NCI-H187 (cell line): Measurements from ENCODE around the gene CASTOR1.

ENCODE experiments used
- DNase-seq, 2 experiments: peaks; one replicate each; lab custom pipeline; 2025; lab: John Stamatoyannopoulos, UW

Gene CASTOR1

DNA sequence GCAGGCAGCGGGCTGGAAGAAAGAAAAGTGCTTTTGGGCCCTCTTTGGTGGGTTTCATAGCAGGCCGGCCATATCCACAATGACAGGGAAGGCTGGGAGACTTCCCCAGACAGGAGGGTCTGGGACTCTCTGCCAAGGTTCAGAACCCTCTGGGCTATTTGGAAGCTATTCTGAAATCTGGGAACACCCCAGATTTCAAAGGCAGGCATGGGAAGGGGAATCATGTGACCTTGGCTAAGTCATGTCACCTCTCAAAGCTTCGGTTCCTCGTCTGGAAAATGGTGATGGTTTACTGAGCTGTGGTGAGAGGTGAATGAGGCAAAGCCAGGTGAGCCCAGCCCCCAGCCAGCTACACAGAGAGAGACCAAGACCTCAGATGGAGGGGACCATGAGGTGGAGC, 4.6 kb downstream of the CASTOR1 start:
- no peak for DNase-seq

DNA sequence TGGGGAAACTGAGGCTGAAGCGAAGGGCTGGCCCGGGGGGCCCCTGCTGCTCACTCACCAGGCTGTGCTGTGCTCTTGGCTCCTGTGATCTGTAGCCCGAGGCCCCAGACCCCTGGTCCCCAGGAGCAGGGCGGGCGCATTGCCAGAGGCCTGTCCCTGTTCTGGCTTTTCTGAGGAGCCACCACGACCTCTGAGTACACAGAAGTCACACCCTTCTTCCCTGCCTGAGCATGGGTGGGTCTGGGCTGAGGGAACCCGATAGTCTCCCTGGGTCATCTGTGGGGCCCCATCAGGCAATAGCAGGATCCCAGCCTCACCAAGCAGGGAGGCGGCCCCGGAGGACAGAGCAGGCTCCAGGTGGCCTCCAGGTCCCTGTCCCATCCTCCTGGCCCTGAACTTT, 5.1 kb downstream of the CASTOR1 start:
- no peak for DNase-seq

- DNase-seq, result no peak
These were observed 6.0 kb downstream of the CASTOR1 start for GRCh38 chr22:30283342-30283741.

DNA sequence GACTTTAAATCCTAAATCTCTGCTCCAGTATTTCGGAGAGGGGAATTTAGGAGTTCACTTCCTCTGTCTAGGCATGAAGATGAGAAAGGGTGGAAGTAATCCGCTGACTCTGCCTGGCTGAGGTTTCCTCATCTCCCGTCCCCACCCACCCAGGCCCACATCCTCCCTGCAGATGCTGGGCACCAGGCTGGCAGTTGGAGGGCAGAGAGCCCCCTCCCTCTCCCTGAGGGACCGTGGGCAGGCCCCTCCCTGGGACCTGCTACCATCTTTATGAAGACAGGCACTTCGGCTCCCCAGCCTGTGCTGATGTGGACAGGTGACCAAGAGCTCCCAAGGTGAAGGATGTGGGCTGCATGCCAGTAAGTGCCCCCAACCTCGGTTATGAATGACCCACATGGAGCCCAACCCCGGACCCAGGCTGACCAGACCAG, 6.7 kb downstream of the CASTOR1 start:
- no peak for DNase-seq

GRCh38 chr22:30280505-30280904, 8.8 kb downstream of the CASTOR1 start:
- no peak for DNase-seq

DNA sequence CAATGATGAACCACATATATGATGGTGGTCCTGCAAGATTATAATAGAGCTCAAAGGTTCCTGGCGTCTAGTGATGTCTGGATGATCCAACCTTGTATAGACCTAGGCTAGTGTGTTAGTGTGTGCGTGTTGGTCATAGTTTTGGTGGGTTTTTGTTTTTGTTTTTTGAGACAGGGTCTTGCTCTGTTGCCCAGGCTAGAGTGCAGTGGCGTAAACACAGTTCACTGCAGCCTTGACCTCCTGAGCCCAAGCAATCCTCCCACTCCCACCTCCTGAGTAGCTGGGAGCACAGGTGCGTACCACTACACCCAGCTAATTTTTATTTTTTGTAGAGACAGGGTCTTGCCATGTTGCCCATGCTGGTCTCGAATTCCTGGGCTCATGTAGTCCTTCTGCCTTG, 9.4 kb downstream of the CASTOR1 start:
- DNase-seq, result no peak

DNA sequence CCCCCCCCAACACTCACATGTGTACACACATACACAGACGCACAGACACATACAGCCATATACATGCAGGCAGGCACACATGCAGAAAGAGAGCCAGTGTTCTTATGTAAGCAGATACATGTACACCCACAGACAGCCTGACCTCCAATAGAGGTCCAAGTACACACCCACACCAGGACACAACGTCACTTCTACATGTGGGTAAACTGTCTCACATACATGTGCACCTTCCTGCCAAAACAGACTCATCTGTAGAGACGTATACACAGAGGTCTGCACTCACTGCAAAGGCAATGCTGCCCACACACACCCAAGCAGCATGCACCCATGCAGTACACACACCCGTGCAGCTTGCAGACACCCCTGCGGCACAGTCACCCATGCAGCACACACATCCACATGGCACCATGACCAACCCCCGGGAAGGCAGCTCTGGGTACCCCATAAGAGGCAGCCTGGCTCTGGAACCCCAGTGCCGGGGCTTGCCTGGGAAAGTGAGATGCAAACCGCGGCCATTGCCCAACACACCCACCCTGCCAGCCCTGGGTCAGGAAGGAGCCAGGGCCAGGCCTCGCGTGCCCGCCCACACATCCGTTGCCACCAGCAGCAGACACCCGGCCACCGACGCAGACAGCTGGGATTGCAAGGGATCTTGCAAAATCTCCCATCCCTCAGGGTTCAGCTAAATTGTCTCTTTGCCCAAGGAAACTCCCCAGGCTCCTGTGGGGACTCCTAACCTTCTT, 10.1 kb downstream of the CASTOR1 start:
- DNase-seq, result no peak

GRCh38 chr22:30277547-30278344, 11.6 kb downstream of the CASTOR1 start:
- no peak for DNase-seq

GRCh38 chr22:30276039-30276438, 13.3 kb downstream of the CASTOR1 start:
- DNase-seq, result no peak

- DNase-seq, result no peak
These were observed 13.7 kb downstream of the CASTOR1 start for GRCh38 chr22:30275625-30276024.

DNA sequence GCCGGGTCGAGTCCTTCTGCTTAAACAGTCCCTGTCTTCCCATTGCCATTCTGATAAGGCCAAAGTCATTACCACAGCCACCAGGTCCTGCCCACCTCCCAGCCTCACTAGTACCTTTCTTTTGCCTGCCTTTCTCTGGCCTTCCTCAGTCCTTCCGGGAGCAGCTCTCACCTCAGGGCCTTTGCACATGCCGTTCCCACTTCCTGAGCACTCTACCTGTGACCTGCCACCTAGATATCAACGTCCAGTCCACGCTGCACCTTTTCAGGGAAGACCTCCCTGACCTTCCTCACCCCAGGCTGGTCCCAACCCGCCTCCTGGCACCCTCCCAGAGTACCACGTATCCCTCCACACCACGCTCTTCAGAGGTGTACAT, 14.9 kb downstream of the CASTOR1 start:
- DNase-seq, result no peak

- DNase-seq, result no peak
These were observed 15.4 kb downstream of the CASTOR1 start for GRCh38 chr22:30273711-30274436.

DNA sequence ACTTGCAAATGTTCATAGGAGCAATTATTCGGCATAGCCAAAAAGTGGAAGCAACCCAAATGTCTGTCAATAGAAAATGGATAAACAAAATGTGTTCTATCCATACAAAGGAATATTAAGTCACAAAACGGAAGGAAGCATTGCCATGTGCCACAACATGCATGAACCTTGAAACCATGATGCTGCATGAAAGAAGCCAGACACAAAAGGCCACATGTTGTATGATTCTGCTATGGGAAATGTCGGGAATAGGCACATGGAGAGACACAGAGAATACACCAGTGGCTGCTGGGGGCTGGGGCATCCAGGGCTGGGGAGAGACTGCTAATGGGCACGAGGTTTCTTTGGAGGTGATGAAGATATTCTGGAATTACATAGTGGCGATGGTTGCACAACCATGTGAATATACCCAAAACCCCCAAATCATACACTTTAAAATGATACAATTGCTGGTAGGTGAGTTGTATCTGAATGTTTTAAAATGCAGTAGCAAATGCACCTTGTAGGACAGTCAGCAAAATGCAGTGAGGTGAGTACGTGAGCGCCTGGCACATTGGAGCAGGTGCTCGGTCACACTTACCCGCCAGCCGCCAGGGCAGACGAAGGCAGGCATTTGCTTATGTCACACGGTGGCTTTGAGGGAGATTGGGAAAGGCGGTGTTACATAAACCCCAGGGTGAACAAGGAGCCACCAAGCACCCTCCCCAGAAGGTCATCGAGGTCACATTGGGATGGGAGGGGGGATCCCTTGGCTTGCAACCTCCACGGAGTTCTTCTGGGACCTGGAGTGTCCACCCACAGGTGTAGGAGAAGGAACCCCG, 16.3 kb downstream of the CASTOR1 start:
- no peak for DNase-seq

DNA sequence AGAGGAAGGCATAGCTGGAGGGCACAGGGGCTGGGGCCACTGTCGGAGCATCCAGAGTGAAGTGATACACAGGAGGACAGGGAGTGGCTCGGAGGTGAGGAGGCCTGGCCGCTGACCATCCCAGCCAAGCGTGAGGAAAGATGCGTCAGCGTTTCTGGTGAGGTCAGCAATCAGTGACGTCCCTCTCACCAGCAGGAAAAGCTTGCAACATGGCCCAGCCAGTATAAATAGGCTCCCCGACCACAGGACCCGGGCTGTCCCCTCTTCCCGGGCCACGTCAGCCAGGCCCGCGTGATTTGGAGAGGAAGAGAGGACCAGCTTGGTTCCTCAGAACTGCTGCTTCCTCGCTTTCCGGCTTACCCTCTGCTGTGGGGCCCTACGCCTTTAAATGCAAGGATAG, 18.5 kb downstream of the CASTOR1 start:
- no peak for DNase-seq

DNA sequence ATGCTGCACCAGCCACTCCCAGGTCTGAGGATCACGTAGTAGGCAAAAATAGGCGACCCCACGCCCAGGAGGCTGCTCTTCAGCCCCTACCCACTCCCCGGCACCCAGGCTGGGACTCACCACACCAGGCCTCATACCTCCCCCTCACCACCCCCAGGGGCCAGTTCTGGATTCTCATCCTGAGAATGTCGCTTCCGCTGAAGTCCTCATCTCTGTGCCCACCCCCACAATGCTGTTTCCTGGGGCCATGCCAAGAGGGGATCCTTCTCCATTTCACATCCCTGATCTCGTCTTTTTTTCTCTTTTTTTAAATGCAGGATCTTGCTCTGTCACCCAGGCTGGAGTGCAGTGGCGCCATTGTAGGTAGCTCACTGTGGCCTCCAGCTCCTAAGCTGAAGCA, 21.0 kb downstream of the CASTOR1 start:
- no peak for DNase-seq

DNA sequence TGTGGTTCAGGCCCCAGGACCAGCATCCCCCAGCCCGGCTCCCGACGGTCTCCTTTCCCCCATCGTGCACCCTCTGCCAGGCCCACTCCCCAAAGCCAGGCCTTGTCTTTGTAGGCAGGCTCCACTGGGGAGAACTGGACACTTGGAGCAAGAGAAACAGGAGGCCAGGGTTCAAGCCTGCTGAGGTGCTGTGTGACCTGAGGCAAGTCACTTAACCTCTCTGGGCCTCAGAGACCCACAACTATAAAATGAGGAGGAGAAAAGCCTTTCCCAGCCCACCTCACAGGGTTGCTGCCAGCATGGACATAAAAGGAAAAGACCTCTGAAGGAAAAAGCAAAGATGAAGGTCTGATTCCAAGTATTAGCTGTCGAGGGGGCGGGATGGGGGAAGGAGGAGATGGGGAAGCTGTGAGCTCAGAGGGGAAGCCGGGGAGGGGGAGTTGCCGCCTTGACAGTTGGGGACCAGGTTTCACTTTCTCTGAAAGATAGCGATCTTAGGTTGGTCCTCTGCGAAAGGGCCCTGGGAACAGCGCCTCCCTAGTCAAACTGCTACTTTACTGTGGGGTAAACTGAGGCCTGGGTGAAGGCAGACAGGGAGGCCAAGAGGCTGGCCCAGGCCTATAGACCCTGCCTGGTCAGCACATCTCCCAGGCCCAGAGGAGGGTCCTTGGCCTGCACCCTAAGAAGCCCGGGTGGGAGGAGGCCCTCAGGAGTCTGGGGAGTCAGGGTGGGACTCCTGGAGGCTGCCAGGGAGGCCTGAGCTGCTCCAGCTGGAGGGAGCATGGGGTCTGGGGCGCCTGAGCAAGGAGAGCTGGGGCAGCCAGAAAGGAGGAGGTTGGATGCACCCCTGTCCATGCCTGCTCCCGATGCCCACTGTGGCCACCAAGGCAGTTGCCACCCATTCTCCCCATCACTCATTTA, 21.7 kb downstream of the CASTOR1 start:
- DNase-seq, result no peak

- no peak for DNase-seq
These were observed 22.6 kb downstream of the CASTOR1 start, which contains the start of gene OSM for GRCh38 chr22:30266445-30267381. Gene OSM, minus strand, starts transcription at chr22:30266851. Its CDS starts 52 bp downstream, at chr22:30266799.

GRCh38 chr22:30265823-30266444, 23.4 kb downstream of the CASTOR1 start:
- DNase-seq, result no peak

- DNase-seq, result no peak
These were observed 24.1 kb downstream of the CASTOR1 start for GRCh38 chr22:30265131-30265720.
